GDM1 (cell line): ENCODE results near the gene PAPPA2.
"Not testable (repeated sequence)": the region's sequence is repeated elsewhere in the genome, so short reads cannot be mapped to it uniquely, and the experiment has no call there.

Experiments used
- DNase-seq: peaks from one replicate; lab custom pipeline; 2025; lab: John Stamatoyannopoulos, UW

PAPPA2 gene

GRCh38 chr1:176693697-176694329 is 230.8 kb downstream of the PAPPA2 start:
- no peak for DNase-seq

GRCh38 chr1:176694713-176695112 is 231.7 kb downstream of the PAPPA2 start:
- DNase-seq: no peak

GRCh38 chr1:176696109-176696508 is 233.1 kb downstream of the PAPPA2 start:
- DNase-seq: no peak

DNA sequence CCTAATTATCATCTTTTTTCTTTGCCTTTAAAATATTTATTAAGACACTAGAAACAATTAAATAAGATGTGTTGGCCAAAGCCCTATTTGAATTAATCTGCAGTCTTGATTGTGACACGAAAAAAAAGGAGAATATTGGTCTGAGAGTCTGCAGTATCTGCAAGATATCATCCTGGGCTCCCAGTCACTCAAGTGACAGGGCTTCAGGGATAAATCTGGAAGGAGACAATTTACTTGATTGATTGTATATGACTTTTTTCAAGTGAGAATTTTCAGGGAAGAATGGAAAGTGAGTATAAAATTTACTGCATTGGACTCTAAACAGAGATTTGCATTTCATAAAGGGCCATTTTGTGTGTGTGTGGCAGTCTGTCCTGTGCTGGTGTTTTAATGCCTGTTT is 233.7 kb downstream of the PAPPA2 start:
- no peak for DNase-seq

GRCh38 chr1:176699821-176700220 is 236.8 kb downstream of the PAPPA2 start:
- no peak for DNase-seq

GRCh38 chr1:176701151-176701866 is 238.3 kb downstream of the PAPPA2 start:
- DNase-seq: no peak

GRCh38 chr1:176702901-176703300 is 239.9 kb downstream of the PAPPA2 start:
- no peak for DNase-seq

DNA sequence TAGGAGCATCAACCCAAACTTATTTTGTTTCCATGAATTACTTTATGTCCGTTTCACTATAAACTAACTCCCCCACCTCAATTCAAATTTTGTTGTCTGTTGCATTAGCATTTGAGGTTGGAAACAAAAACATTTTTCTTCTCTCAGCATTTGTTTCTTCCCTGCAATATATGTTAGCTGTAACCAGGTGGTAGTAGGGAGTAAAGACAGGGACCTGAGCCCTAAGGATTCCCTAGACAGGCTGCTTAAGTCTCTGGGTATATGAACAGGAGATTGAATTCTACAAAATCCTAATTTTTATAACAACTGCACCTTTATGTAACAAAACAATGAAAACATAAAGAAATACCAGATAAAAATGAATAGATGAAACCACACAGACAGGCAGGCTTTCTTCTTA is 242.6 kb downstream of the PAPPA2 start:
- DNase-seq: no peak

- no peak for DNase-seq
Measured at GRCh38 chr1:176717066-176717750, 254.2 kb downstream of the PAPPA2 start.

DNA sequence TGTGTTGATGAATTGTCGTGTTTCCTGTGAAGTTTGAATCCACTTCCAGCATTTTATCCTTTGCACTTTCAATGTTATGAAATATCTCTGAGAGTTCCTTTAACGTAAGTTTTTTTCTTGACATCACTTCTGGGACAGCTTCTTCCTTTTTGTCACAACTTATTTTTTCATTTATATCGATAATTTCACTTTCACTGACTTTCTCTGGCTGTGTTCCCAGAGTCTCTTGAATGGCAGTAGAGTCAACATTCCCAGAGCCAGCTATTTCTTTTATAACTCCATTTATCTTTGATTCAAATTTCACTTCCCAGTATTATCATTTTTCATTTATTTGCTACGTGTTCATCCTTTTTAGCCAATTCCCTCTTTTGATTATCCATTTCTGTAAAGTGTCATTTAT is 256.5 kb downstream of the PAPPA2 start:
- no peak for DNase-seq

GRCh38 chr1:176720838-176721237 is 257.9 kb downstream of the PAPPA2 start:
- no peak for DNase-seq

DNA sequence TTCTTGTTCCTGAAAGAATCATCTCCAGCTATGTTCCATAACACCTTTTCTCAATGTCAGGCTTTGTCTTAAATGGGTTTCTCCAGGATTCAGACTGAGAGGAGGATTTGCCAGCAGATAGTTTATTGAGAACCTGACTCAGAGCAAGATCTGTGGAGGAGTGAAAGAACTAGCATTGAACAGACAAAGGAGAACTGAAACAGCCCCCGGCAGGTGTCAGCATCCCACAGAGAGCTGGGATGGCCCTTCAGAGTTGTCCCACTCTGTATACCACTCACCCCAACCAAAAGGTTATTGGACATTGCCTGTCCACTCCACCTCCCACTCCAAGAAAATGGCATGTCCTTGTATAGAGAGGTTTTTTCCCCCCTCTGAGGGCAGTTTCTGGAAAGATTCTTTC is 270.7 kb downstream of the PAPPA2 start:
- DNase-seq: no peak

GRCh38 chr1:176735201-176735600 is 272.2 kb downstream of the PAPPA2 start:
- no peak for DNase-seq

- DNase-seq: no peak
Measured at GRCh38 chr1:176736015-176736414, 273.0 kb downstream of the PAPPA2 start.

- DNase-seq: no peak
Measured at GRCh38 chr1:176741181-176741580, 278.2 kb downstream of the PAPPA2 start.

DNA sequence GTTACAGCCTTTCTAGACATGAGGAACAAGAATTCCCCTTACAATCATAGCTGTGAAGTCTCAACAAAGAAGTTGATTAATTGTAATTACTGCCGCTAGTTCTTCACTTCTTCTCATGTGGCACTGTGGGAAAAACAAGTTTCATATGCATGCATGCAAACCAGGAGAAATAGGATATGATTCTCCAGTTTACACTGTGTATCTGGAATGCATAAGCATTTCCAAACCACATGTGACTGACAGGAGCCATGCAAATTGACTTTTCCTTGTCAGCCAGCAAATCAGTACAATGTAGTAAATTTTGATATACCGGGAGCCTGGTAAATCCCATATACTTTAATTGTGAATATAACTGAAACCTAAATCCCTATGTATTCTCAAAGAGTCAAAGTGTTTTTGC is 279.3 kb downstream of the PAPPA2 start:
- DNase-seq: no peak

- no peak for DNase-seq
Measured at GRCh38 chr1:176744142-176744541, 281.2 kb downstream of the PAPPA2 start.

DNA sequence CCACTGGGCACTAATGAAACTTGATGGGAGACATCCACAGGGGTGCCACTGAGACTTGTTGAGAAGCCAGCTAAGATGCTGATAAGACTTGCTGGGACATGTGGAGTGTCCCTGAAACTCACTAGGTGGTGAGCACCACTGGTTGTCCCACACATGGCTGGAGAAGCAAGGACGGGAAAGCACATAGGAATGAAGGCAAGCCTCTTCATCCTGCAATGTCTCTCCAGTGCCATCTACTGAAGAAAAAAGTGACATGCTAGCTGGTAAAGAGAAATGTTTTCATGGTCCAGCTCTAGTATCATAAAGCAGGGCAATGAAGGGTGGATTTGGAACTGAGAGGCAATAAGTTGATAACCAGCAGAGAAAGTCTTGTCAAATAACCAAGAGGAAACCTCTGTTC is 283.0 kb downstream of the PAPPA2 start:
- DNase-seq: no peak

DNA sequence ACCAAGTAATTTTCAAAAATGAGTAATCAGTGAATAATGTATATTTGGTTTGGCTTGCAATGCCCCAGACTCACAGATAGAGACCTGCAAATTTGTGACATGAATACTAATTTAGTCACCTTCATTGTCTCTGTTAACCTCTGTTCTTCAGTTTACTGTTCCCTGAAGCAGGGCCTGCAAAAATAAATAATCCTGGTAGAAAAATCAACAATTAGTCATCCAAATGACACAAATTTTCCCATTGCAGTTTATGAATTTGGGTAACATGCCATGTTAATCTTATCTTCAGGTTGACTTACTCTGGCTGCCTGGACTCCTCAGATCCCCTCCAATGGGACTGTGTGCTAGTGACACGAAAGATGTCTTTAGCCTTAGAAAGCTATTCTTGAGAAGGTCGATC is 289.5 kb downstream of the PAPPA2 start:
- DNase-seq: no peak

DNA sequence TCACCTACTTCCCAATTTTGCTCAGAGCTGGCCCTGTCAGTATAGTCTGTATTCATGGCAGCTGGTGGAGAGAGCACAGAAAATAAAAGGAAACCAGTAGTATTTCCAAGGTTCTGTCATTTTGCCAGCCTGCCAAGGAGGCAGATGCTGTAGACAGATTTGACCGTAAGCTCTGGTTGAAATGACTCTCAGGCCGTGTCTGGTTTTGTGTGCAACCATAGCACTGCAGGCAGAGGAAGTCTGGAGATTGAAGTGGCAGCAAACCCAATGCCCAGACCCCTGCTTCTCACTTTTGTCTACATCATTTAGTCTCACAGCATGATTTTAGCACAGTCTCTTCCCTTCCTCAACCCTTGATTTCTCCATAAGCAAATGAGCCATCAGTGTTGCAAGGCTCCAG is 291.7 kb downstream of the PAPPA2 start:
- no peak for DNase-seq

DNA sequence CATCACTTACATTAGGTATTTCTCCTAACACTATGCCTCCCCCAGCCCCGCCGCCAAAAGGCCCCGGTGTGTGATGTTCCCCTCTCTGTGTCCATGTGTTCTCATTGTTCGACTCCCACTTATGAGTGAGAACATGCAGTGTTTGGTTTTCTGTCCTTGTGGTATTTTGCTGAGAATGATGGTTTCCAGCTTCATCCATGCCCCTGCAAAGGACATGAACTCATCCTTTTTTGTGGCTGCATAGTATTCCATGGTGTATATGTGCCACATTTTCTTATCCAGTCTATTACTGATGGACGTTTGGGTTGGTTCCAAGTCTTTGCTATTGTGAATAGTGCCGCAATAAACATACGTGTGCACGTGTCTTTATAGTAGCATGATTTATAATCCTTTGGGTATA is 293.8 kb downstream of the PAPPA2 start:
- not testable (repeated sequence) for DNase-seq

DNA sequence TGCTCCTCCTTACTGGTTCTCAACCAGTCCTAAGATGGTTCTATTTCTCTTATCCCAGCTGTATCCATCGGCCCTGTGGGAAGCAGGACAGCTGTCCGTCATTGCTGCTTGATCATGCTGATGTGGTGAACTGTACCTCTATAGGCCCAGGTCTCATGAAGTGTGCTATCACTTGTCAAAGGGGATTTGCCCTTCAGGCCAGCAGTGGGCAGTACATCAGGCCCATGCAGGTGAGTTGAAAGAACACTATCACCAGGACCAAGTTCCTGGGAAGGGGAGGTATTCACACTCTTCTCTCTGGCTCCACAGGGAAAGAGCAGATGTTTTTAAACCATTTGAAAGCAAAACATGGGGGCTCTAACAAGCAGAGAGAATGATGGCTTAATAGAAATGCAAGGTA is 302.6 kb downstream of the PAPPA2 start:
- DNase-seq: no peak

GRCh38 chr1:176766779-176767178 is 303.8 kb downstream of the PAPPA2 start:
- DNase-seq: no peak
